BLaER1 (cell line): ENCODE data around the gene VAX1.
A peak's percentile ranks its signal among the peaks of the same experiment; 100 is the strongest.

Source experiments
- H3K27ac ChIP-seq: shearing (Covaris generic); formaldehyde crosslinking; 2 replicates; pipeline ENCODE4 v1.8.1; 2022
- H3K27me3 ChIP-seq: shearing (Covaris generic); formaldehyde crosslinking; 2 replicates; pipeline ENCODE4 v1.8.1; 2022
- H3K36me3 ChIP-seq: shearing (Covaris generic); formaldehyde crosslinking; 2 replicates; pipeline ENCODE4 v1.8.1; 2022
- H3K4me1 ChIP-seq: shearing (Covaris generic); formaldehyde crosslinking; 2 replicates; pipeline ENCODE4 v1.8.1; 2022
- H3K4me2 ChIP-seq: shearing (Covaris generic); formaldehyde crosslinking; 2 replicates; pipeline ENCODE4 v1.8.1; 2022
- H3K4me3 ChIP-seq: shearing (Covaris generic); formaldehyde crosslinking; 2 replicates; pipeline ENCODE4 v1.8.1; 2022
- H3K9ac ChIP-seq: shearing (Covaris generic); formaldehyde crosslinking; 2 replicates; pipeline ENCODE4 v1.8.1; 2022
- H3K9me3 ChIP-seq: shearing (Covaris generic); formaldehyde crosslinking; 2 replicates; pipeline ENCODE4 v1.8.1; 2022
- H4K20me1 ChIP-seq: shearing (Covaris generic); formaldehyde crosslinking; 2 replicates; pipeline ENCODE4 v1.8.1; 2022
- Cebpa-rat ChIP-seq: shearing (Covaris generic); IDR thresholded peaks from 2 replicates; pipeline ENCODE4 v1.8.1; 2022

Gene VAX1

DNA sequence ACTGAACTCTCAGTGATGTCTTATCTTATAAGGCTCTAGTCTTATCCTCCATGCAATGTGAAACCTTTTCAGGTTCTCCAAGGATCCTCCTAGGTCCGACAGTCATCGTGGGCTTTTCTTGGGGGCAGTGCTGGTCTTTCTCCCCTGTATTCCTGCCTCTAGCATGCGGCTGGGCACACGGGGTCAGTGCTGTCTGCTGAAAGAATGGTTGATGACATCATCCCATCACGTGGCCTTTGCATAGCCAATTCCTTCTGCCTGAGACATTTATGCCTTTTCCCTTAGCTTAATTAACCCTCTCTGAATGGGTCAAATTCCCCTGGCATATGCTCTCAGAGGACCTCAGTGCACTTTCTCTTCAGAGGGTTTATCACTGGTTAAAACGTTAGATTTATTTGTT lies 32.2 kb upstream of the VAX1 start:
- Histone ChIP-seq H3K9me3 (0 out of 2 replicates have a peak, but pooled peaks cover 5% of the 10 kb centered on the region), H3K27me3 (peaks cover 54% of the 10 kb centered on the region), H3K4me3 (no peak overlapping the region), H3K36me3 (no peaks in the 10 kb centered on the region), H3K4me1 (peaks cover 23% of the 10 kb centered on the region), H3K9ac (no peak overlapping the region), H4K20me1 (peaks cover 20% of the 10 kb centered on the region), H3K27ac (no peak overlapping the region), H3K4me2 (no peak overlapping the region)
- TF ChIP-seq Cebpa-rat: no peak

GRCh38 chr10:117169480-117169879 lies 31.4 kb upstream of the VAX1 start:
- Histone ChIP-seq H3K4me3 (no peak overlapping the region), H3K27ac (no peak overlapping the region), H3K9me3 (0 out of 2 replicates have a peak, but pooled peaks cover 5% of the 10 kb centered on the region), H3K9ac (no peak overlapping the region), H3K36me3 (no peaks in the 10 kb centered on the region), H3K4me2 (no peak overlapping the region), H4K20me1 (peaks cover 28% of the 10 kb centered on the region), H3K4me1 (peaks cover 25% of the 10 kb centered on the region), H3K27me3 (peaks cover 62% of the 10 kb centered on the region)
- no peak for TF ChIP-seq Cebpa-rat

- H4K20me1 ChIP-seq: peaks cover 34% of the 10 kb centered on the region
- no peak for TF ChIP-seq Cebpa-rat
- no peak overlapping the region for H3K9ac ChIP-seq
- H3K4me2 ChIP-seq: no peak overlapping the region
- H3K27ac ChIP-seq: no peak overlapping the region
- H3K9me3 ChIP-seq: peaks cover 7% of the 10 kb centered on the region; the same call in 1 of the 2 replicates
- H3K4me1 ChIP-seq: peaks cover 18% of the 10 kb centered on the region
- no peaks in the 10 kb centered on the region for H3K36me3 ChIP-seq
- H3K27me3 ChIP-seq: peaks cover 70% of the 10 kb centered on the region
- H3K4me3 ChIP-seq: no peak overlapping the region
Measured at GRCh38 chr10:117168729-117169128, 30.7 kb upstream of the VAX1 start.

DNA sequence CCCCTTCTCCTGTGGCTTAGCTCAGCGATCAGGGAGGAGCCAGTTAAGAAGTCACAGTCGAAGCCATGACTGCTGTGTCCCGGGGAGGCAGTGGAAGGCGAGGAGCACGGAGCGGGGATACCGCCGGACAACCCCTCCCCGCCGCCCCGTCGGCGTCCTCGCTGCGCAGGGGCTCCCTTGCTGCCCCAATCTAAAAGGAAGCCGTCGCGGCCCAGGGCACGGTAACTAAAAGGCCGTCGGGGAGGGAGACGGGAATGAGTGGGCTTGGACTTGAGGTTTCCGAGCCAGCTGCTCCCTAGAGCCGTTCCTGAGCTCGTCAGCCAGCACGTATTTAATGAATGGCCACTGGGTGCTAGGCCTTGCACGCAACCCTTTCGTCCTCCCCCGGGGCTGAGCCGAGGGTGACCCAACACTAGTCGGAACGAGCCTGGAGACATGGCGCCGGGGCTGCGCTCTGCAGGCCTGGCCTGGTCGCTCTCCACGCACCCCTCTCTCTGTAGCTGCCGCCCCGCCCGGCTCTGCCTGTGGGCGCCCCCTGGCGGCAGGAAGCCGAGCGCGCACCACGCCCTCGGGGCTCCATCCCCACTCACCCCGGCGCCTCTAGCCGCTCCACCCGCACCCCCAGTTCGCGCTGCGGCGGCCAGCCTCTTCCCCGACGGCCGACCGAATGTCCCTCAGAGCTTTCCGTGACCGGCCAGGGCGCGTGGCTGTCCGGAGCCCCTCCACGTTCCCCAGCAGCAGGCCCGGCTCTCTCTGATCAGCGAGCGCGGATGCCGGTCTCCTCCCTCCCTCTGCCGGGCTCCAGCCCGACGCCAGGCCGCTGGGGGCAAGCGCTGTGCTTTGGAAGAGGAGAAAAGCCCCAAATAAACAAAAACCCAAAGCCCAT lies 30.0 kb upstream of the VAX1 start:
- Histone ChIP-seq H3K27me3 (peaks cover 77% of the 10 kb centered on the region), H3K36me3 (no peaks in the 10 kb centered on the region), H3K9ac (no peak overlapping the region), H3K4me1 (0 out of 2 replicates have a peak, but pooled peaks cover 15% of the 10 kb centered on the region), H4K20me1 (peaks cover 41% of the 10 kb centered on the region), H3K9me3 (peaks cover 14% of the 10 kb centered on the region), H3K4me3 (no peak overlapping the region), H3K4me2 (no peak overlapping the region), H3K27ac (no peak overlapping the region)
- no peak for TF ChIP-seq Cebpa-rat

DNA sequence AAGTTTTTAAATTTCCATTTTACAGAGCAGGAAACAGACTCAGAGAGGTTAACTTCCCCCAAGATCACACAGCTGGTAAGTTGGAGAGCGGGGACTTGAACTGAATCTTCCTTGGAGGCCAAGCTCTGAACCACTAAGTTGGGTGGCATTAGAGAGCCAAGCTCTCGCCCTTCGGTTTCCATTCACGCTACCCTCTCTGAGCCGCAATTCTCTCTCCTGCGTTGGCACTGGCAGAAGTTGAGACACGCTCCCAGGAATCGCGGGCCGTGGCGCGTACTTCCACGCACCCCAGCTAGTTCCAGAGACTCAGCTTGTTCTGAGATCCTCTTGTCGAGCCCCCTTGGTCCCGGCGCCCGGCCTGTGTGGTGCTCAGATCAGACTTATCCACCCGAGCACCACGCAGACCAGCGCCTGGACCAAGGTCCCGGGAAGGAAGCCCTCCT lies 29.3 kb upstream of the VAX1 start:
- no peaks in the 10 kb centered on the region for H3K36me3 ChIP-seq
- peaks cover 83% of the 10 kb centered on the region for H3K27me3 ChIP-seq
- H3K27ac ChIP-seq: no peak overlapping the region
- H3K9ac ChIP-seq: no peak overlapping the region
- H4K20me1 ChIP-seq: peaks cover 41% of the 10 kb centered on the region
- TF ChIP-seq Cebpa-rat: no peak
- H3K4me2 ChIP-seq: no peak overlapping the region
- H3K4me3 ChIP-seq: no peak overlapping the region
- 0 out of 2 replicates have a peak, but pooled peaks cover 15% of the 10 kb centered on the region for H3K4me1 ChIP-seq
- H3K9me3 ChIP-seq: peaks cover 18% of the 10 kb centered on the region

- peaks cover 90% of the 10 kb centered on the region for H3K27me3 ChIP-seq
- peak overlapping the region; percentile 53 for H3K4me2 ChIP-seq
Measured at GRCh38 chr10:117166418-117167345, 28.6 kb upstream of the VAX1 start.

DNA sequence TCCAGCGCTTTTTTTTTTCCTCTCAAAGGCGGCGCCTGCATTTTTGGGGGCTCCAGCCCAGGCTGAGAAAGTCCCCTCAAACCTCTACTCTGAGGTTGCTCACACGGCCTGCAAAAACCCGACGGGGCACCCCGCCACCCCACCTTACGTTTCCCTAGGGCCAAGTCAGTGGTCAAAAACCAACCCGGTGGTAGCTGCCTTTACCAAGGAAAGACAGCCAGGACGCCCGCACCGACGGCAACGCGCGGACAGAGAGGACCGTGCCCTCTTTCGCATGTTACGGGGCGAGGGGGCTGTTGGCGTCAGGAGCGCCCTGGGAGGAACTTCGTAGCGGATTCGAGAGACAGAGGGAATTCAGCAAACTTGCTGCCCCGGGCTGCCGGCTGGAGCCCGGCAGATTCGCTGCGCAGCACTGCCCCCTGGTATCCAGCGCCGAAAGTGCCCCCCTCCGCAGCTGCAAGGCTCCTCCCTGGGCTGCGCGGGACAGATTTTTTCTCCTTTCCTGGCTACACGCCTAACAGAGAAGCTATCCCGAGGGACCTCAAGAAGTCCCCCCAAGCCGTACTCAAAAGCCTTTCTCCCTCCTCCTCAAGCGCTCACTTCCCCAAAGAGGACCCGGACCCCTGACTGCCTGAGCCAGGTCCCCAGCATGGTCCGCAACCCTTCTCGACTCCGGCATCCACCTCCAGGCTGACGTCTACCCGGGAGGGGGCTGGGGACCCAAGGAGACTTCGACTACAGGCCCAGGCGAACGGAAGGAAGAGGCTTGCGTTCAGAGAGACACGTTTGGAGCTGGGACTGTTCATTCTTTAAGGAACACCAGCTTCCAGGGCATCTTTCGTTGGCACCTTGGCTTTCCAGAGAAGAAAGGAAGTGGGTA lies 27.7 kb upstream of the VAX1 start:
- Histone ChIP-seq H3K36me3 (no peaks in the 10 kb centered on the region), H3K9me3 (peaks cover 19% of the 10 kb centered on the region), H3K4me1 (0 out of 2 replicates have a peak, but pooled peaks cover 15% of the 10 kb centered on the region), H3K27me3 (peaks cover 99% of the 10 kb centered on the region), H3K9ac (no peak overlapping the region), H4K20me1 (peaks cover 41% of the 10 kb centered on the region), H3K4me2 (peak overlapping the region; percentile 53), H3K27ac (no peak overlapping the region), H3K4me3 (peak overlapping the region; percentile 3; the same call in 1 of the 2 replicates)
- TF ChIP-seq Cebpa-rat: no peak

More at GRCh38 chr10:117166418-117167345, 28.6 kb upstream of the VAX1 start:
- H3K27ac ChIP-seq: no peak overlapping the region
- peaks cover 41% of the 10 kb centered on the region for H4K20me1 ChIP-seq
- H3K9me3 ChIP-seq: peaks cover 19% of the 10 kb centered on the region
- TF ChIP-seq Cebpa-rat: no peak
- no peak overlapping the region for H3K4me3 ChIP-seq
- H3K36me3 ChIP-seq: no peaks in the 10 kb centered on the region
- no peak overlapping the region for H3K9ac ChIP-seq
- 0 out of 2 replicates have a peak, but pooled peaks cover 15% of the 10 kb centered on the region for H3K4me1 ChIP-seq

GRCh38 chr10:117164592-117165537 lies 26.8 kb upstream of the VAX1 start:
- Histone ChIP-seq H4K20me1 (peaks cover 41% of the 10 kb centered on the region), H3K9ac (no peak overlapping the region), H3K27ac (no peak overlapping the region), H3K4me2 (peak overlapping the region; percentile 53), H3K36me3 (no peaks in the 10 kb centered on the region), H3K9me3 (peaks cover 19% of the 10 kb centered on the region), H3K27me3 (peaks cover 100% of the 10 kb centered on the region), H3K4me3 (no peak overlapping the region), H3K4me1 (0 out of 2 replicates have a peak, but pooled peaks cover 15% of the 10 kb centered on the region)
- no peak for TF ChIP-seq Cebpa-rat
